OCI-LY3 (cell line): ENCODE measurements around the gene BMPER.

Experiments used
- H2AFZ ChIP-seq: fragments of 200-600, 300-600 bp; shearing (Covaris generic); 2 replicates; pipeline ENCODE4 v1.6.0; 2014; ENCODE audit warnings: antibody characterized with exemption, low read depth, low read length
- H3K27ac ChIP-seq: fragments of 200-600, 300-600 bp; sonication (generic); 2 replicates; pipeline ENCODE4 v1.5.1; 2014; ENCODE audit warnings: mild to moderate bottlenecking, low read length, moderate library complexity, mixed read lengths
- H3K27me3 ChIP-seq: fragments of 200-600, 300-600 bp; sonication (generic); 2 replicates; pipeline ENCODE4 v1.6.1; 2014; ENCODE audit warnings: low read depth, low read length, mixed read lengths
- H3K36me3 ChIP-seq: fragments of 200-600, 300-600 bp; sonication (generic); replicated peaks from 2 replicates; pipeline ENCODE3; 2014; ENCODE audit warnings: low read depth, low read length, mixed read lengths
- H3K4me1 ChIP-seq: fragments of 300-600, 200-600 bp; sonication (generic); 2 replicates; pipeline ENCODE4 v1.6.1; 2014; ENCODE audit warnings: low read length, mixed read lengths
- H3K4me2 ChIP-seq: fragments of 200-600, 300-600 bp; sonication (generic); 2 replicates; pipeline ENCODE4 v1.6.1; 2014; ENCODE audit warnings: low read length, mixed read lengths
- H3K4me3 ChIP-seq: fragments of 300-600, 200-600 bp; sonication (generic); 2 replicates; pipeline ENCODE4 v1.5.1; 2014; ENCODE audit warnings: antibody characterized with exemption, mild to moderate bottlenecking, low read length, moderate library complexity
- H3K79me2 ChIP-seq: fragments of 300-600, 200-600 bp; shearing (Covaris generic); 2 replicates; pipeline ENCODE4 v1.6.1; 2014; ENCODE audit warnings: mild to moderate bottlenecking, low read length, mixed read lengths
- H3K9ac ChIP-seq: fragments of 300-600, 200-600 bp; shearing (Covaris generic); 2 replicates; pipeline ENCODE4 v1.6.0; 2014; ENCODE audit warnings: mild to moderate bottlenecking, low read length, moderate library complexity
- H3K9me3 ChIP-seq: fragments of 200-600, 300-600 bp; shearing (Covaris generic); 2 replicates; pipeline ENCODE4 v1.6.1; 2014; ENCODE audit warnings: low read length, mixed read lengths; ENCODE audit not compliant: insufficient read depth
- H4K20me1 ChIP-seq: fragments of 200-600, 300-600 bp; sonication (generic); 2 replicates; pipeline ENCODE4 v1.6.1; 2016; ENCODE audit warnings: low read length, mixed read lengths; ENCODE audit not compliant: insufficient read depth
- EZH2phosphoT487 ChIP-seq: fragments of 200-600 bp; shearing (Covaris generic); IDR thresholded peaks from 2 replicates; pipeline ENCODE4 v1.6.1; 2018; ENCODE audit warnings: antibody characterized with exemption, mixed run types, low read depth
- TF ChIP-seq, protein P1 (sequence below): fragments of 200-600, 300-600 bp; sonication (generic); IDR thresholded peaks from 2 replicates; pipeline ENCODE4 v1.5.1; 2014; ENCODE audit warnings: antibody characterized with exemption, low read length, low read depth

BMPER gene

DNA sequence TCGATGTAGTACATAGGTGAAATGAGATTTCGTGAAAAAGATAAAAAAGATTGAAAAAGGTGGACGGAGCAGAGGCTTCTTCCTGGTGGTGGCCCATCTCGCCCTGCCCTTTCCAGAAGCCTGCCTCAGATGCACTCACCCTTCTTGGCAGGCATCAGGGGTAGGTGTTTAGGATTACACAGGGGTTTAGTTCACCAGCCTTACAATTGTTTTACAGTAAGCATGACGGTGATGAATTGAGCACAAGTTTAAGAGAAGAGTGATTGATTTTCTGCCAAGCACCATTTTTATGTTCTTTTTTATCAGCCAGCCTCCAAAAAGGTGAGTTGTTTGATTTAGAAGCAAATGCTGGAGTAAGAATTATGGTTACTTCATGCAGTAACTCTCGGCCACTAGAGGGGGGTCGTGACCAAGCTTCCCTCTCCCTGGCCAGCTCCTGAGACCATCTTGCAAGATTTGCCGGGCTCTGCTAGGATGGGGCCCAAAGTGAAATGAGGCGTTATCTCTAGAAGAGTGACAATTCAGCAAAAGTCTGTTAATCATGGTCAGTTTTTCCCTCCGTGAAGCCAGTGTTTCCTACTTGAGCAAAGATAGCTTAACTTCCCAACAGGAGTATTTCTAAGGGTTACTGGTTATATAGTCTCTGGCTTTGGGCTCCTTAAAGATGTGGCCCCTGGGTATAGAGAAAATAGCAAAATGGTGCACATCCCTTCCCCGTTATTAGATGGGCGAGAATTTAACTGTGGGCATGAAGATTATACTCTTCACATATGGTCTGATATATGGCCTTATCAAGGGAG is 228.8 kb downstream of the BMPER start:
- Histone ChIP-seq H3K9me3 (no peaks in the 10 kb centered on the region), H3K79me2 (no peaks in the 10 kb centered on the region), H4K20me1 (no peaks in the 10 kb centered on the region), H3K4me3 (no peak overlapping the region), H2AFZ (no peak overlapping the region), H3K9ac (no peak overlapping the region), H3K27ac (no peak overlapping the region), H3K4me2 (no peak overlapping the region), H3K36me3 (no peaks in the 10 kb centered on the region), H3K27me3 (no peaks in the 10 kb centered on the region), H3K4me1 (no peaks in the 10 kb centered on the region)
- no peak for TF ChIP-seq EZH2phosphoT487
- TF ChIP-seq, protein P1, sequence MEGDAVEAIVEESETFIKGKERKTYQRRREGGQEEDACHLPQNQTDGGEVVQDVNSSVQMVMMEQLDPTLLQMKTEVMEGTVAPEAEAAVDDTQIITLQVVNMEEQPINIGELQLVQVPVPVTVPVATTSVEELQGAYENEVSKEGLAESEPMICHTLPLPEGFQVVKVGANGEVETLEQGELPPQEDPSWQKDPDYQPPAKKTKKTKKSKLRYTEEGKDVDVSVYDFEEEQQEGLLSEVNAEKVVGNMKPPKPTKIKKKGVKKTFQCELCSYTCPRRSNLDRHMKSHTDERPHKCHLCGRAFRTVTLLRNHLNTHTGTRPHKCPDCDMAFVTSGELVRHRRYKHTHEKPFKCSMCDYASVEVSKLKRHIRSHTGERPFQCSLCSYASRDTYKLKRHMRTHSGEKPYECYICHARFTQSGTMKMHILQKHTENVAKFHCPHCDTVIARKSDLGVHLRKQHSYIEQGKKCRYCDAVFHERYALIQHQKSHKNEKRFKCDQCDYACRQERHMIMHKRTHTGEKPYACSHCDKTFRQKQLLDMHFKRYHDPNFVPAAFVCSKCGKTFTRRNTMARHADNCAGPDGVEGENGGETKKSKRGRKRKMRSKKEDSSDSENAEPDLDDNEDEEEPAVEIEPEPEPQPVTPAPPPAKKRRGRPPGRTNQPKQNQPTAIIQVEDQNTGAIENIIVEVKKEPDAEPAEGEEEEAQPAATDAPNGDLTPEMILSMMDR, result peak; percentile 58

DNA sequence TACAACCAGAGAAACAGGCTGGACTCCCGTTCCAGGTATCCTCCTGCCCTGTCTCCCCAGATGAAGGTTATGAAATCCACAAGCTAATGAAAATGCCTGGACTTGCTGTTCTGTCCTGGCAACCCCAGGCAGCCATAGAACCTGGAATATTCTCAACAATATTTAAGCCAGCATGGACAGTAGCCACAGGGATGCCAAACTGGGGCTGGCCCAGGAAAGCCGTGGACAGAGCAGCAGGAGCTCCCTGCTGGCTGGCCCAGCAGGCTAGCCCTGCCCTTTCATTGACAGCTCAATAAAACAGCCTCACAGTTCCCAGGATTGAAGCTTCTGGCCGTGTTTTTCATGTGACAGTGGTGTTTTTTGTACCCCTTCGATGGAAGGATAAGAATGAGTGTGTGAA is 230.6 kb downstream of the BMPER start:
- Histone ChIP-seq H3K4me1 (no peaks in the 10 kb centered on the region), H3K9me3 (no peaks in the 10 kb centered on the region), H3K36me3 (no peaks in the 10 kb centered on the region), H3K4me3 (no peak overlapping the region), H3K4me2 (no peak overlapping the region), H3K27me3 (no peaks in the 10 kb centered on the region), H3K9ac (no peak overlapping the region), H3K79me2 (no peaks in the 10 kb centered on the region), H4K20me1 (no peaks in the 10 kb centered on the region), H3K27ac (no peak overlapping the region), H2AFZ (no peak overlapping the region)
- no peak for TF ChIP-seq EZH2phosphoT487
- TF ChIP-seq, protein P1, result no peak

DNA sequence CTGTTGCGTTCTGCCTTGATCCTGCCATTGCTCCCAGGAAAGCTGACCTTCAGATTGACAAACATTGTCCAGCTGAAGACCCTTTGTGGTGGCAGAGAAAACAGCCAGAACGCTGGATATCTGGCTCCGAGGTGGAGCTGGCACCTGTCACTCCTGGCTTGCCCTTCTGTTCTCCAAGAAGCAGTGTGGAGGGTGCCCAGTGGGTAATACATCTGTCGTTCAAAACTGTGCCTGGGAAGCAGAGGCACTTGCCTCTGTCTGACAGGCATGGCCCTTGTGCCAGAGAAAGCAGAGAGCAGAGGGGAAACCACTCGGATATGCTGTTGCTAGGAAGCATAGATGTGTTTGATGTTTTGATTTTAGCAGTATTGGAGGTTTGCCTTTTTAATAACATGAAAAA is 231.4 kb downstream of the BMPER start:
- Histone ChIP-seq H2AFZ (no peak overlapping the region), H3K79me2 (no peaks in the 10 kb centered on the region), H3K27ac (no peak overlapping the region), H3K9ac (no peak overlapping the region), H3K4me3 (no peak overlapping the region), H3K9me3 (no peaks in the 10 kb centered on the region), H3K4me1 (no peaks in the 10 kb centered on the region), H3K27me3 (no peaks in the 10 kb centered on the region), H3K4me2 (no peak overlapping the region), H4K20me1 (no peaks in the 10 kb centered on the region), H3K36me3 (no peaks in the 10 kb centered on the region)
- TF ChIP-seq, protein P1, result no peak

DNA sequence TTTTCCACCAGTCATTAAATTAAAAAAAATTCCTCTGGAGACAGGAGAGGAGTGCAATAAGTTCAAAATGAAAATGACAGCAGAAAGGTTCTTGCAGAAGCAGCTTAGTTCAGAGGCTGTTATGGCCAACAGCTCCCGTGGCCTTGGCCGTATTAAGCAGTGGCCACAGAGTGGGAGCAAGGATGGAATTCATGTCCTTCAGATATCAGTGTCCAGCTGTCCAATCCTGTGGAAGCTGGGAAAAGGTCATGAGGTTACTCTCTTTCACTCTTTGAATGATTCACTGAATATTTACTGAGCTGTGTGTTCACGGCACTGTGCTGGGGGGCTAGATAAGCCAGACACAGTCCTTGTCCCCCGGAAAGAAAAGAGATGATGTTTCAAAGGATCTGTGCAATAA is 231.8 kb downstream of the BMPER start:
- Histone ChIP-seq H3K4me3 (no peak overlapping the region), H3K9me3 (no peaks in the 10 kb centered on the region), H4K20me1 (no peaks in the 10 kb centered on the region), H3K4me1 (no peaks in the 10 kb centered on the region), H3K27ac (no peak overlapping the region), H3K27me3 (no peaks in the 10 kb centered on the region), H3K79me2 (no peaks in the 10 kb centered on the region), H3K4me2 (no peak overlapping the region), H2AFZ (no peak overlapping the region), H3K9ac (no peak overlapping the region), H3K36me3 (no peaks in the 10 kb centered on the region)
- TF ChIP-seq EZH2phosphoT487, result no peak
- TF ChIP-seq, protein P1, result no peak
